Measurements from ENCODE around the gene ABCB8.
A peak's percentile ranks its signal among the peaks of the same experiment; 100 is the strongest.

The ABCB8 gene

GRCh38 chr7:151059367-151060112 lies 31.3 kb downstream of the ABCB8 start, which contains the start of gene SLC4A2:
Gene SLC4A2, plus strand, starts transcription at chr7:151059589. Its CDS starts 2,399 bp downstream, at chr7:151061988.
- peak; percentile 64 for DNase-seq

GRCh38 chr7:151060113-151060415 lies 31.8 kb downstream of the ABCB8 start:
- no peak for DNase-seq

GRCh38 chr7:151060416-151061212 lies 32.4 kb downstream of the ABCB8 start:
- DNase-seq, result no peak

- DNase-seq, result no peak
These were observed 33.2 kb downstream of the ABCB8 start for GRCh38 chr7:151061213-151062110.

GRCh38 chr7:151062111-151062398 lies 33.8 kb downstream of the ABCB8 start:
- no peak for DNase-seq

- DNase-seq, result no peak
These were observed 34.4 kb downstream of the ABCB8 start for GRCh38 chr7:151062399-151063211.

- DNase-seq, result no peak
These were observed 34.9 kb downstream of the ABCB8 start for GRCh38 chr7:151063212-151063561.

GRCh38 chr7:151064454-151064853 lies 36.2 kb downstream of the ABCB8 start:
- no peak for DNase-seq

- no peak for DNase-seq
These were observed 36.7 kb downstream of the ABCB8 start for GRCh38 chr7:151064993-151065392.

GRCh38 chr7:151065516-151065915 lies 37.3 kb downstream of the ABCB8 start:
- DNase-seq, result no peak

- DNase-seq, result no peak
These were observed 38.2 kb downstream of the ABCB8 start for GRCh38 chr7:151066273-151066974.

GRCh38 chr7:151068069-151068773 lies 40.0 kb downstream of the ABCB8 start:
- no peak for DNase-seq

- no peak for DNase-seq
These were observed 41.8 kb downstream of the ABCB8 start for GRCh38 chr7:151069841-151070573.

GRCh38 chr7:151070574-151070960 lies 42.3 kb downstream of the ABCB8 start:
- no peak for DNase-seq

GRCh38 chr7:151071032-151071866 lies 43.0 kb downstream of the ABCB8 start:
- no peak for DNase-seq

- no peak for DNase-seq
These were observed 45.7 kb downstream of the ABCB8 start for GRCh38 chr7:151073990-151074389.

GRCh38 chr7:151074817-151075661 lies 46.8 kb downstream of the ABCB8 start:
- no peak for DNase-seq

GRCh38 chr7:151075662-151075971 lies 47.4 kb downstream of the ABCB8 start:
- no peak for DNase-seq

GRCh38 chr7:151075978-151076426 lies 47.8 kb downstream of the ABCB8 start:
- DNase-seq, result no peak
